Lung (tissue), 12 donors: ENCODE results near the gene CFAP43. TPM values are rescaled to one million over a fixed set of nuclear protein-coding genes. Genes with fewer than 3 reads are reported as not detected.

Source experiments
- ATAC-seq: fragments of 200-7000 bp; cut with Tn5 transposase; one replicate; pipeline ENCODE4 v1.9.1; 2020; ENCODE audit warnings: moderate number of reproducible peaks; ENCODE audit not compliant: insufficient read depth, low FRiP score
- DNase-seq, 3 donors: peaks; one replicate each; pipeline ENCODE4 v3.0.0-alpha.2; 2013 to 2017
- H3K27ac ChIP-seq, 2 donors: one replicate each; pipeline ENCODE4 v1.5.1; 2013; ENCODE audit warnings: mild to moderate bottlenecking in 2 of 2, moderate library complexity in 2 of 2, control low read depth in 1 of 2, inconsistent platforms in 1 of 2, low read depth in 1 of 2, low read length in 1 of 2
- H3K27me3 ChIP-seq, 3 donors: one replicate each; pipeline ENCODE4 v1.5.1; 2013; ENCODE audit warnings: low read length in 2 of 3; ENCODE audit not compliant: control insufficient read depth in 3 of 3, insufficient read depth in 3 of 3
- H3K36me3 ChIP-seq, 4 donors: one replicate each; pipeline ENCODE4 v1.5.1; 2013; ENCODE audit warnings: low read length in 4 of 4, mild to moderate bottlenecking in 1 of 4, moderate library complexity in 1 of 4; ENCODE audit not compliant: control insufficient read depth in 4 of 4, insufficient read depth in 4 of 4
- H3K4me1 ChIP-seq, 5 donors: one replicate each; pipeline ENCODE4 v1.5.1; 2013; ENCODE audit warnings: low read length in 5 of 5, mild to moderate bottlenecking in 2 of 5, moderate library complexity in 1 of 5; ENCODE audit not compliant: control insufficient read depth in 5 of 5, insufficient read depth in 5 of 5
- H3K4me3 ChIP-seq: one replicate; pipeline ENCODE4 v1.5.1; 2013; ENCODE audit warnings: mild to moderate bottlenecking, control low read depth, moderate library complexity
- H3K9ac ChIP-seq, 2 donors: one replicate each; pipeline ENCODE4 v1.5.1; 2013; ENCODE audit warnings: low read length in 2 of 2, control low read depth in 1 of 2; ENCODE audit not compliant: insufficient read depth in 1 of 2
- H3K9me3 ChIP-seq, 4 donors: one replicate each; pipeline ENCODE4 v1.5.1; 2013; ENCODE audit warnings: low read length in 3 of 4, mild to moderate bottlenecking in 1 of 4, moderate library complexity in 1 of 4; ENCODE audit not compliant: control insufficient read depth in 4 of 4, insufficient read depth in 3 of 4
- CTCF ChIP-seq: IDR thresholded peaks from 2 replicates; pipeline ENCODE4 v1.5.1; 2012; ENCODE audit warnings: mild to moderate bottlenecking; ENCODE audit errors: control extremely low read depth, extremely low read depth
- WGBS, 2 donors: extraction: QIAGEN DNeasy Blood & Tissue Kit; methylation state at CpG; one replicate each; pipeline ENCODE4 v1.1.7; 2013; 5-methylcytosine and 5-hydroxymethylcytosine counted together
- polyA plus RNA-seq, 2 donors: library from polyadenylated mRNA; stranded (reverse); fragments of 200-250 nt; gene quantifications; one replicate each; pipeline ENCODE4 v1.2.1, GENCODE V29; 2013
- total RNA-seq, 2 donors: library from RNA; depleted of rRNA in 1 of 2; stranded (reverse); fragments of >200 nt in 1 of 2; gene quantifications; one replicate each; pipeline ENCODE4 v1.2.1, GENCODE V29; 2014 to 2021
- donor health status: control.
- donor health status: control.
- donor health status: Bipolar disorder and iron deficiency.
- donor health status: healthy.
- donor health status: DM: yes; HTN: yes; CAD: no.

CFAP43 gene
- total and polyA plus RNA-seq, 4 donors: 8.4 to 71.6 (median 20.1) TPM

DNA sequence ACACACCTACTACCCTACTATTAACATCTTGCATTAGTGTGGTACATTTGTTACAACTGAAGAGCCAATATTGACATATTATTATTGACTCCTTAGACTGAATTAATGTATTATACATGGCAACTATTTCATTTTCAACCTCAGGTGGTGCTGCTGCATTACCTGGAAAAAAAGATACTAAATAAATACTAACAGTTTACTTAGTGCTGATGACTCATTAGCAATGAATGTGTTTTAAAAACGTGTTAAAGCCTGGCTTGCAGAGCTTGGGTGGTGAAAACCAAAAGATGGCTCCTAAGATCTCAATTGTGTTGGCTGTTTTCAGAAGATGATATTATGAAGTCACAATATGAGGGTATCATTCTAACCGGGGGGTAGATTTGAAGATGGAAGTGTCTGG, 34.8 kb downstream of the CFAP43 start:
- peak in 1 of 3 donors; percentile 10 for DNase-seq
- Histone ChIP-seq H3K9ac (no peak overlapping the region), H3K9me3 (no peaks in the 10 kb centered on the region), H3K36me3 (no peaks in the 10 kb centered on the region), H3K4me1 (no peaks in the 10 kb centered on the region), H3K27ac (no peak overlapping the region), H3K27me3 (peaks cover 0 to 7% (median 4%) of the 10 kb centered on the region in 3 donors), H3K4me3 (no peak overlapping the region)
- peak; percentile 66 for ATAC-seq
- TF ChIP-seq CTCF: no peak
- WGBS, 2 donors: 51 to 68% methylated on average over 2 of the region's 2 CpGs

DNA sequence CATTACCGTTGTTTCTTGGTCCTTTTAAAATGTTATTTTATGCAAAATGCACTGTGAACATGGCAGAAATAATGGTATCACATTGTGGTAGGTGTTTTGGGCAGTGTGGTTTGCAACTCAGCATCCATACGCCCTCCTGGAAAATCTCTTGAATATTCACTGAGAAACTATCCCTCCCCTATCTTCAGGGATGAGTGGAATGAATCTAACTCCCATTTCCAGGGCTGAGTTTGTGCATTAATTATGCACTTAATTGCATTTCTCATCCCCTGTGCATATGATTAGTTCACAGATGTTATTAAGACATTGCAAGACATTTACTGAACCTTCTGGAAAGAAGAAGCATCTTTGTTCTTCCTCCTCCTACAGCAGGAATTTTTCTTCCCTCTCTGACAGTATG, 36.5 kb downstream of the CFAP43 start:
- Histone ChIP-seq H3K9ac (no peak overlapping the region), H3K27ac (no peak overlapping the region), H3K9me3 (no peaks in the 10 kb centered on the region), H3K4me3 (no peak overlapping the region), H3K36me3 (no peaks in the 10 kb centered on the region), H3K4me1 (no peaks in the 10 kb centered on the region), H3K27me3 (peaks cover 0 to 7% (median 4%) of the 10 kb centered on the region in 3 donors)
- no peak for ATAC-seq
- 92 to 95% methylated on average over 2 of the region's 2 CpGs for WGBS, 2 donors
- no peak for DNase-seq
- no peak for TF ChIP-seq CTCF

DNA sequence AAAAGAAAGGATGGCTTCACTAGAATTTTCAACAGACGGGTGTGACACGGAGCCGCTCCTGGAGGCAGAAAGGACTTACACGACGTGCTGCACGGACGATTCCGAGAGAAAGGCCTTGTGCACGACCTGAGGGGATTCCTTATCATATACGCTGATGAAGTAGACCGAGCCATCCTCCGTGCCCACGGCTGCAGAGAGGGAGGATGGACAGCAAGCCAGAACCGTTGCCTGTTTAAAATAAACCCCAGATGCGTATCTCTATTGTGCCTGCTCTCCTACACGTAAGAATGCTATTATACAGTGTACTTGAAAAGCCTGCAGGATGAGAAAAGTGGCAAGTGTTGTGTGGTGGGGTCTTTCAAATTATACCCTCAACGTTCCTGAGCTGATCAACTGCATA, 38.4 kb downstream of the CFAP43 start:
- WGBS, 2 donors: 82 to 86% methylated on average over 17 of the region's 17 CpGs
- H3K27ac ChIP-seq: no peak overlapping the region
- peaks cover 0 to under 1% (median 0%) of the 10 kb centered on the region in 5 donors for H3K4me1 ChIP-seq
- no peak overlapping the region for H3K4me3 ChIP-seq
- no peak overlapping the region for H3K9ac ChIP-seq
- DNase-seq (no peak), ATAC-seq (no peak)
- H3K36me3 ChIP-seq: no peaks in the 10 kb centered on the region
- H3K9me3 ChIP-seq: no peaks in the 10 kb centered on the region
- peaks cover 0 to 7% (median 4%) of the 10 kb centered on the region in 3 donors for H3K27me3 ChIP-seq
- TF ChIP-seq CTCF: no peak

- H3K9me3 ChIP-seq: no peaks in the 10 kb centered on the region
- H3K36me3 ChIP-seq: no peaks in the 10 kb centered on the region
- peaks cover 0 to 4% (median 4%) of the 10 kb centered on the region in 3 donors for H3K27me3 ChIP-seq
- WGBS, 2 donors: 85 to 97% methylated on average over 5 of the region's 5 CpGs
- TF ChIP-seq CTCF: no peak
- H3K27ac ChIP-seq: no peak overlapping the region
- DNase-seq (no peak), ATAC-seq (no peak)
- peaks cover 0 to 2% (median 0%) of the 10 kb centered on the region in 5 donors for H3K4me1 ChIP-seq
- H3K9ac ChIP-seq: no peak overlapping the region
- no peak overlapping the region for H3K4me3 ChIP-seq
Measured at GRCh38 chr10:104190695-104191094, 41.5 kb downstream of the CFAP43 start.
